ENCODE measurements around the gene CACNA1C. TPM values are rescaled to one million over a fixed set of nuclear protein-coding genes. Genes with fewer than 3 reads are reported as not detected.

The CACNA1C gene
- total RNA-seq, 2 donors from 2014 or later, result 0.86 to 6.3 TPM

DNA sequence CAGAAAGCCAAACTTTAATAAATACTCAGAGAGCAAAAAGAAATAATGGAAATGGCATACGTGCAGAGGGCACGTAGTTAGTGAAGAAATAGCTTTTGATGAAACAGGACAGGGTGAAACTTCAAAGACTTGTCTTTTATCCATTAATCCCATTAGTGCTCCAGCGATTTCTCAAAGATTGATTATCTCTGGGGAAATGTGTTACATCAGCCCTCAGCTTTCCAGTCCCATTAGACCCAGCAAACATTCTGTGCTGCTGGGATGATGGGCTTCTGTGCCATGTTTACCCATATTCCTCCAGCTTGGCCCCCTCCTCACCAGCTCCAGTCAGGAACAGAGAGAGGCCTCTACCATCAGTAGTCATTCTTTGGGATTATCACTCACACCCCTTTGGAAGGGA is 113.1 kb downstream of the CACNA1C start:
- peaks cover 28% of the 10 kb centered on the region for H3K4me1 Mint-ChIP-seq

DNA sequence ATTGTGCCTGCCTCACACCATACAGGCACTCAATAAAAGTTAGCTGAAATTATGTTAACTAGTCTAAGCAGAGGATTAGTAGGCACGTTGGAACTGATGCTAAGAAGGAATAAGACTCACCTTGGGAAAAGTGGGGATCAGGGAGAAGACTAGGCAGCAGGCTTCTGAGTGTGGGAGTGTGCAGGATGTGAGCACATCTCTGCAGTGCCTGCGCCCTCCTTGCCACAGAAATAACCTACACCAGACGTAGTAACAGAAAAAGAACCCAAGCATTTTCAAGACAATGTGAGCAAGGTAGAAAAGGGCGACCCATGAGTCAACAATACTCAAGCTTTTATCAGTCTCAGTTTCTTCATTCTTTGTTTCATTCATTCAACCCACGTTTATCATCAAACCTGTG is 113.9 kb downstream of the CACNA1C start:
- no peak overlapping the region for H3K9ac ChIP-seq (ENCODE audit: extremely low read depth, low read length, poor library complexity, severe bottlenecking)
- H3K4me3 ChIP-seq (ENCODE audit: low read length), result peak overlapping the region; percentile 60
- no peak overlapping the region for H3K27ac ChIP-seq (ENCODE audit: low read depth, low read length)
- H3K9me3 ChIP-seq (ENCODE audit: control insufficient read depth, low read length), result peaks cover 19% of the 10 kb centered on the region
- Mint-ChIP-seq H3K36me3 (ENCODE audit: low read depth) (no peaks in the 10 kb centered on the region), H3K27ac (no peak overlapping the region), H3K4me1 (peaks cover 34% of the 10 kb centered on the region), H3K27me3 (ENCODE audit: insufficient read depth) (no peaks in the 10 kb centered on the region), H3K9me3 (peaks cover 17% of the 10 kb centered on the region), H3K4me3 (no peak overlapping the region)
- no peaks in the 10 kb centered on the region for H3K36me3 ChIP-seq (ENCODE audit: control insufficient read depth, insufficient read depth, low read length)
- WGBS, 2 experiments (ENCODE audit: insufficient coverage in 1 of 2, insufficient read length in 1 of 2), result 71 to 83% methylated on average over 1 to 4 of the region's 5 CpGs
- TF ChIP-seq, protein P1, sequence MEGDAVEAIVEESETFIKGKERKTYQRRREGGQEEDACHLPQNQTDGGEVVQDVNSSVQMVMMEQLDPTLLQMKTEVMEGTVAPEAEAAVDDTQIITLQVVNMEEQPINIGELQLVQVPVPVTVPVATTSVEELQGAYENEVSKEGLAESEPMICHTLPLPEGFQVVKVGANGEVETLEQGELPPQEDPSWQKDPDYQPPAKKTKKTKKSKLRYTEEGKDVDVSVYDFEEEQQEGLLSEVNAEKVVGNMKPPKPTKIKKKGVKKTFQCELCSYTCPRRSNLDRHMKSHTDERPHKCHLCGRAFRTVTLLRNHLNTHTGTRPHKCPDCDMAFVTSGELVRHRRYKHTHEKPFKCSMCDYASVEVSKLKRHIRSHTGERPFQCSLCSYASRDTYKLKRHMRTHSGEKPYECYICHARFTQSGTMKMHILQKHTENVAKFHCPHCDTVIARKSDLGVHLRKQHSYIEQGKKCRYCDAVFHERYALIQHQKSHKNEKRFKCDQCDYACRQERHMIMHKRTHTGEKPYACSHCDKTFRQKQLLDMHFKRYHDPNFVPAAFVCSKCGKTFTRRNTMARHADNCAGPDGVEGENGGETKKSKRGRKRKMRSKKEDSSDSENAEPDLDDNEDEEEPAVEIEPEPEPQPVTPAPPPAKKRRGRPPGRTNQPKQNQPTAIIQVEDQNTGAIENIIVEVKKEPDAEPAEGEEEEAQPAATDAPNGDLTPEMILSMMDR (conservative IDR thresholded peaks at IDR 0.05), result no peak
- peaks cover 16% of the 10 kb centered on the region for H3K4me1 ChIP-seq (ENCODE audit: control insufficient read depth, insufficient read depth, low read length)
- DNase-seq, result no peak
- H3K27me3 ChIP-seq (ENCODE audit: control insufficient read depth, insufficient read depth, low read length, poor library complexity, severe bottlenecking), result no peaks in the 10 kb centered on the region

More for the DNA sequence above, 113.1 kb downstream of the CACNA1C start:
- TF ChIP-seq, protein P1 (conservative IDR thresholded peaks at IDR 0.05), result no peak
- Mint-ChIP-seq H3K4me3 (no peak overlapping the region), H3K27ac (no peak overlapping the region), H3K36me3 (ENCODE audit: low read depth) (no peaks in the 10 kb centered on the region), H3K9me3 (peaks cover 17% of the 10 kb centered on the region), H3K27me3 (ENCODE audit: insufficient read depth) (no peaks in the 10 kb centered on the region)
- no peaks in the 10 kb centered on the region for H3K36me3 ChIP-seq (ENCODE audit: control insufficient read depth, insufficient read depth, low read length)
- WGBS, 2 experiments (ENCODE audit: insufficient coverage in 1 of 2, insufficient read length in 1 of 2), result 90 to 94% methylated on average over 2 to 3 of the region's 3 CpGs
- H3K4me1 ChIP-seq (ENCODE audit: control insufficient read depth, insufficient read depth, low read length), result peaks cover 9% of the 10 kb centered on the region
- H3K27me3 ChIP-seq (ENCODE audit: control insufficient read depth, insufficient read depth, low read length, poor library complexity, severe bottlenecking), result no peaks in the 10 kb centered on the region
- no peak for DNase-seq
- H3K4me3 ChIP-seq (ENCODE audit: low read length), result peak overlapping the region; percentile 60
- H3K9me3 ChIP-seq (ENCODE audit: control insufficient read depth, low read length), result peaks cover 19% of the 10 kb centered on the region
- no peak overlapping the region for H3K9ac ChIP-seq (ENCODE audit: extremely low read depth, low read length, poor library complexity, severe bottlenecking)
- H3K27ac ChIP-seq (ENCODE audit: low read depth, low read length), result no peak overlapping the region

DNA sequence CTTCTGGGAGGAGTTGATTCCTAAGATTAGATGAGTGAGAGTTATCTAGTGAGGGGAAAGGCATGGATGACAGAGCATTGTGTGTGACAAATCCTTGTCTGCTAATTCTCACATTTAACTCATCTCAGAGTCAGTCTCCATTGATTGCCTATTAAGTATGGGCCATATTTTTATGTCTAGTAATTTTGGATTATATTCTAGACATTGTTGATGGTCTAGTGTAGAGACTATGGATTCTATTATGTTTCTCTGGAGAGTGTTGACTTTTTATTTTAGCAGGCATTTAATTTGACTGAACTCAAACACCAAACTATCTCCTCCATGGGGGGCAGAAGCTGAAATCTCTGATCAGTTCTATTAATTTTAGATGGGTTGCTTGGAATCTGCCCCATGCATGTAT is 114.4 kb downstream of the CACNA1C start:
- Mint-ChIP-seq H3K9me3 (peaks cover 17% of the 10 kb centered on the region), H3K36me3 (ENCODE audit: low read depth) (no peaks in the 10 kb centered on the region), H3K27ac (no peak overlapping the region), H3K27me3 (ENCODE audit: insufficient read depth) (no peaks in the 10 kb centered on the region), H3K4me3 (no peak overlapping the region), H3K4me1 (peaks cover 37% of the 10 kb centered on the region)
- no peak for DNase-seq
- no peak overlapping the region for H3K9ac ChIP-seq (ENCODE audit: extremely low read depth, low read length, poor library complexity, severe bottlenecking)
- no peaks in the 10 kb centered on the region for H3K27me3 ChIP-seq (ENCODE audit: control insufficient read depth, insufficient read depth, low read length, poor library complexity, severe bottlenecking)
- H3K4me1 ChIP-seq (ENCODE audit: control insufficient read depth, insufficient read depth, low read length), result peaks cover 19% of the 10 kb centered on the region
- no peak overlapping the region for H3K27ac ChIP-seq (ENCODE audit: low read depth, low read length)
- TF ChIP-seq, protein P1 (conservative IDR thresholded peaks at IDR 0.05), result no peak
- no peaks in the 10 kb centered on the region for H3K36me3 ChIP-seq (ENCODE audit: control insufficient read depth, insufficient read depth, low read length)
- H3K4me3 ChIP-seq (ENCODE audit: low read length), result peak overlapping the region; percentile 60
- H3K9me3 ChIP-seq (ENCODE audit: control insufficient read depth, low read length), result peaks cover 19% of the 10 kb centered on the region

Measured in endodermal cell (in vitro differentiated cells).